ENCODE data around the gene GAS6.

GAS6 gene

GRCh38 chr13:113782472-113782871 lies 81.4 kb downstream of the GAS6 start:
- in situ Hi-C loops (cut with MboI; ENCODE audit: low sequenced_read_pairs, unreplicated experiment) = no loop called here
- TF ChIP-seq CTCF (IDR thresholded peaks at IDR 0.05; ENCODE audit: borderline replicate concordance, control extremely low read depth, extremely low read depth, insufficient read depth, missing control alignments) = no peak
- DNase-seq (ENCODE audit: low spot score) = no peak

- in situ Hi-C loops (cut with MboI; ENCODE audit: low sequenced_read_pairs, unreplicated experiment) = no loop called here
- no peak for TF ChIP-seq CTCF (IDR thresholded peaks at IDR 0.05; ENCODE audit: borderline replicate concordance, control extremely low read depth, extremely low read depth, insufficient read depth, missing control alignments)
- no peak for DNase-seq (ENCODE audit: low spot score)
Measured at GRCh38 chr13:113781571-113781970, 82.3 kb downstream of the GAS6 start.

- in situ Hi-C loops (cut with MboI; ENCODE audit: low sequenced_read_pairs, unreplicated experiment) = no loop called here
- DNase-seq (ENCODE audit: low spot score) = no peak
- TF ChIP-seq CTCF (IDR thresholded peaks at IDR 0.05; ENCODE audit: borderline replicate concordance, control extremely low read depth, extremely low read depth, insufficient read depth, missing control alignments) = no peak
Measured at GRCh38 chr13:113777311-113778260, 86.3 kb downstream of the GAS6 start.

GRCh38 chr13:113776231-113777125 lies 87.4 kb downstream of the GAS6 start:
- in situ Hi-C loops (cut with MboI; ENCODE audit: low sequenced_read_pairs, unreplicated experiment) = no loop called here

GRCh38 chr13:113775451-113776145 lies 88.3 kb downstream of the GAS6 start:
- DNase-seq (ENCODE audit: low spot score) = no peak
- no peak for TF ChIP-seq CTCF (IDR thresholded peaks at IDR 0.05; ENCODE audit: borderline replicate concordance, control extremely low read depth, extremely low read depth, insufficient read depth, missing control alignments)
- in situ Hi-C loops (cut with MboI; ENCODE audit: low sequenced_read_pairs, unreplicated experiment) = no loop called here

More at GRCh38 chr13:113776231-113777125, 87.4 kb downstream of the GAS6 start:
- no peak for TF ChIP-seq CTCF (IDR thresholded peaks at IDR 0.05; ENCODE audit: borderline replicate concordance, control extremely low read depth, extremely low read depth, insufficient read depth, missing control alignments)
- no peak for DNase-seq (ENCODE audit: low spot score)
